Fibroblast of pulmonary artery (primary cell): ENCODE data around the gene MMP19.

Experiments
- DNase-seq: peaks from one replicate; pipeline ENCODE4 v3.0.0-alpha.2; 2010; ENCODE audit warnings: low read depth
- H3K4me3 ChIP-seq: replicated peaks from 2 replicates; pipeline ENCODE4 v1.5.1; 2011; ENCODE audit warnings: low read depth, mild to moderate bottlenecking, control low read depth, low read length, moderate library complexity
- TF ChIP-seq, protein P1 (sequence below): IDR thresholded peaks from 2 replicates; pipeline ENCODE4 v1.5.1; 2011; ENCODE audit warnings: mild to moderate bottlenecking, control low read depth, low read length, inconsistent platforms; ENCODE audit errors: missing control alignments

MMP19 gene

DNA sequence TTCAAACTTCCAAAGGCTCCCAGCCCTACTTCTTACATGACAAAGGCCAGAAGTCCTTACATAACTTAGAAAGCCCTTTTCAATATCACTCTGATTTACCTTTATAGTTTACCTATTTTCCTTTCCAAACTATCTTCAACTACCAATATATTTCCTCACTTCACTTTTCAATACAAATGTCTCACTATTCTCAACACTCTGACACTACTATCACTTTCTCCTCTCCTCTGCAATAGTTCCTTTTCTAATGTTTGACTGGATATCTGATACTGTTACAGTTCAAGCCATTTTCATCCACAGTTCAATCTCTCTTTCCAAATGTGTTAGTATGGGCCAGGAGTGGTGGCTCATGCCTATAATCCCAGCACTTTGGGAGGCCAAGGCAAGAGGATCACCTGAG, 28.5 kb downstream of the MMP19 start:
- no peak for DNase-seq
- no peak overlapping the region for H3K4me3 ChIP-seq
- TF ChIP-seq, protein P1, sequence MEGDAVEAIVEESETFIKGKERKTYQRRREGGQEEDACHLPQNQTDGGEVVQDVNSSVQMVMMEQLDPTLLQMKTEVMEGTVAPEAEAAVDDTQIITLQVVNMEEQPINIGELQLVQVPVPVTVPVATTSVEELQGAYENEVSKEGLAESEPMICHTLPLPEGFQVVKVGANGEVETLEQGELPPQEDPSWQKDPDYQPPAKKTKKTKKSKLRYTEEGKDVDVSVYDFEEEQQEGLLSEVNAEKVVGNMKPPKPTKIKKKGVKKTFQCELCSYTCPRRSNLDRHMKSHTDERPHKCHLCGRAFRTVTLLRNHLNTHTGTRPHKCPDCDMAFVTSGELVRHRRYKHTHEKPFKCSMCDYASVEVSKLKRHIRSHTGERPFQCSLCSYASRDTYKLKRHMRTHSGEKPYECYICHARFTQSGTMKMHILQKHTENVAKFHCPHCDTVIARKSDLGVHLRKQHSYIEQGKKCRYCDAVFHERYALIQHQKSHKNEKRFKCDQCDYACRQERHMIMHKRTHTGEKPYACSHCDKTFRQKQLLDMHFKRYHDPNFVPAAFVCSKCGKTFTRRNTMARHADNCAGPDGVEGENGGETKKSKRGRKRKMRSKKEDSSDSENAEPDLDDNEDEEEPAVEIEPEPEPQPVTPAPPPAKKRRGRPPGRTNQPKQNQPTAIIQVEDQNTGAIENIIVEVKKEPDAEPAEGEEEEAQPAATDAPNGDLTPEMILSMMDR = no peak

DNA sequence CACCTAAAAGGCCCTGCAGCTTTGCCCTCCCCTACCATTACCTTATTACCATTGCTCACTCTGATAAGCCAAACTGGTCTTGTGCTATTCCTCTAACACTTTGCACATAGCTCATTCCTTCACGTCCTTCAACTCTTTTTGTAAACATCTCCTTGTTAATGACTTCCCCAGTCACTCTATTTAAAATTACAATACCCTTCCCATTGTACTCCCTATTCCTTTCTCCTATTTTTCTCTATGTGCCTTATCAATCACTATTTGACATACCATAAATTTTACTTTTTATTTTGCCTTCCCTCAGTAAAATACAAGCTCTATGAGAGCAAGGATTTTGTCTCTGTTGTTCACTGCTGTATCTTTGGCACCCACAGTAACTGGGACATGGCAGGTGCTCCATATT, 30.6 kb downstream of the MMP19 start:
- TF ChIP-seq, protein P1 = no peak
- H3K4me3 ChIP-seq = no peak overlapping the region
- DNase-seq = no peak

DNA sequence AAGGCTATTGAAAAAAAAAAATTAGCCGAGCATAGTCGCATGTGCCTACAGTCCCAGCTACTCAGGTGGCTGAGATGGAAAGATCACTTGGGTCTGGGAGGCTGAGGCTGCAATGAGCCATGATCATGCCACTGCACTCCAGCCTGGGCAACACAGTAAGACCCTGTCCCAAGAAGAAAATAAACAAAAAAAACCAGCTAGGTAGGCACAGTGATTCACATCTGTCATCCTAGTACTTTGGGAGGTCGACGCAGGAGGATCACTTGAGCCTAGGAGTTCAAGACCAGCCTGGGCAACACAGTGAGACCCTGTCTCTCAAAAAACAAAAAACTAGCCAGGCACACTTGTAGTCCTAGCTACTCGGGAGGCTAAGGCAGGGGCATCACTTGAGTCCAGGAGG, 33.5 kb downstream of the MMP19 start:
- TF ChIP-seq, protein P1 = no peak
- no peak for DNase-seq

DNA sequence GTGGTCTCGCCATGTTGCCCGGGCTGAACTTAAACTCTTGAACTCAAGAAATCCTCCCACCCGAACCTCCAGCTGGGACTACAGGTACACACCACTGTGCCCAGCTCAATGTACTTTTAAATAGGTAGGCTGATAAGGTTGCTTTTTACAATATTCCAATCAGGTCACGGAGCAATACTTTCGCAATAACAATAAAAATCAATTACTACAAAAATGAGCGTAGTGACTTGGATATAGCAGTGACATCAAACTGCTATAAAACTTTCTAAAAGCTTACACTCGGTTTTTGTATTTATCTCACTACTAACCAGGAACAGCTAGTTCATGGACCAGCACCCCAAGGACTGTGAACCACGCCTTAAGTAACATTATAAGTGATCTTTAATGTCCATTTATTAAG, 35.8 kb downstream of the MMP19 start:
- DNase-seq = no peak
- H3K4me3 ChIP-seq = no peak overlapping the region
- TF ChIP-seq, protein P1 = no peak

More for the DNA sequence above, 33.5 kb downstream of the MMP19 start:
- H3K4me3 ChIP-seq = no peak overlapping the region

DNA sequence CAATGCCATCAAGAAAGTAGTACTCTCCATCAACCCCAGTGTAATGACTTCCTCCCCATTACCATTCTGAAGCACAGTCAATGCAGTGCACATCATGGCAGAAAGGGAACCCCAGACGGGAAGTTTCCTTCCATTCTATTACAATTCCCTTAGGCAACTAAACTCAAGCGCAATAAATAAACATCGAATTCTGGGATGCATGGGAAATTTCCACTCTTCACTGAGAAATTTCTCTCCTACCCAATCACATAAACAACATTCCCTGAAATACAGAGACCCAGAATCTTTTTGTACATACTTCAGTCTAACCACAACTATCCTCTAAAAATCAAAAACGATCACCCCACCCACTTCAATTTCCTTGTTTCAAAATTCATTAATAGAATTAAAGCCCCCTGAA, 45.2 kb downstream of the MMP19 start:
- TF ChIP-seq, protein P1 = no peak
- H3K4me3 ChIP-seq = no peak overlapping the region
- no peak for DNase-seq

DNA sequence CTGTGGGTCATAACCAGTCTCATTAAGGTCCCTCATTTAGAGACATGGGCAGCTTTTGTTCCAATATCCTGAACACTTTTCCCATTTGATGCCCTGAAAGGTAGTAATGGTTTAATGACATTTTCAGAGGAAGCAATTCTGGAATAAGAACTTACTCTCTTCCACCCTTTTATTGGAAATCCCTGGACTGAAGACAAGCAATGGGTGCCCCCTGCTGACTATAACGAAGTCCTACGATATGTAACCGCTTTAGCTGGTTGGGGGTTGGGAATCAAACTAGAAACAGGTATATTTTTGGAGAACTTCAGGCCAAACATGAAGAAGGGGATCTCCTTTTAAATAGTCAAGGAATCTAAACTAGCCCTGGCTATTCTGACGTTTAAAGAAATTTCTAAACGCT, 45.7 kb downstream of the MMP19 start:
- TF ChIP-seq, protein P1 = peak; percentile 69
- no peak overlapping the region for H3K4me3 ChIP-seq
- DNase-seq = peak; percentile 73

DNA sequence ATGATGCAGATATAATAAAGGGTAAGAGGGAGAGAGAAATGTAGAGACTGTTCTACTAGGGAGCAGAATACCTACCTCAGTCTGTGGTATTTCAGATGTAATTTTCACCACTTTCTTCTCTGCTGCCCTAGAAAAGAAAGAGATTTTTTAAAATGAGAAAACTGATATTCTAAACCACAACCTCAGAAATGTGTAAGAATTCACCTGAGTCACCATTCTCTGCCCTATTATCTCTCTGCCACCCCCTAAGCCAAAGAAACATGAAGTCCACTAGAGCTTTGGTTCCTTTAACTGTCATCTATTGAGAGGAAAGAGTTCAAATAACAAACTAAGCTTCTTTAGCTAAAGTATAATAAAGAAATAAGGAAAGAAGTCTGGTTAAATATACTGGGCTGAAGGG, 46.8 kb downstream of the MMP19 start:
- no peak overlapping the region for H3K4me3 ChIP-seq
- TF ChIP-seq, protein P1 = no peak
- no peak for DNase-seq
